ENCODE measurements around the gene GATM. TPM values are rescaled to one million over a fixed set of nuclear protein-coding genes. Genes with fewer than 3 reads are reported as not detected.
"Not testable (repeated sequence)": the region's sequence is repeated elsewhere in the genome, so short reads cannot be mapped to it uniquely, and the experiment has no call there.

GATM gene
- total RNA-seq, 1 donor from 2014 or later: 3.5 TPM

- Mint-ChIP-seq H3K27me3 (ENCODE audit: unreplicated experiment) (peaks cover 7% of the 10 kb centered on the region), H3K4me1 (ENCODE audit: unreplicated experiment) (no peaks in the 10 kb centered on the region)
Measured at GRCh38 chr15:45314960-45315359, 63.4 kb downstream of the GATM start.

DNA sequence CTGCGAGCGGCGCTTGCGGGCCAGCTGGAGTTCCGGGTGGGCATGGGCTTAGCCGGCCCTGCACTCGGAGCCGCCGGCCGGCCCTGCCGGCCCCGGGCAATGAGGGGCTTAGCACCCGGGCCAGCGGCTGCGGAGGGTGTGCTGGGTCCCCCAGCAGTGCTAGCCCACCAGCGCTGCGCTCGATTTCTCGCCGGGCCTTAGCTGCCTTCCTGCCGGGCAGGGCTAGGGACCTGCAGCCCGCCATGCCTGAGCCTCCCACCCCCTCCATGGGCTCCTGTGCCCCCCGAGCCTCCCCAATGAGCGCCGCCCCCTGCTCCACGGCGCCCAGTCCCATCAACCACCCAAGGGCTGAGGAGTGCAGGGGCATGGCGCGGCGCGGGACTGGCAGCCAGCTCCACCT lies 64.2 kb downstream of the GATM start:
- H3K36me3 Mint-ChIP-seq (ENCODE audit: low read depth, unreplicated experiment); H3K27ac Mint-ChIP-seq (ENCODE audit: unreplicated experiment); DNase-seq (ENCODE audit: low spot score); H3K9me3 Mint-ChIP-seq (ENCODE audit: unreplicated experiment); H3K27me3 Mint-ChIP-seq (ENCODE audit: unreplicated experiment); H3K4me1 Mint-ChIP-seq (ENCODE audit: unreplicated experiment); H3K4me3 Mint-ChIP-seq (ENCODE audit: unreplicated experiment): not testable (repeated sequence)

More at GRCh38 chr15:45314960-45315359, 63.4 kb downstream of the GATM start:
- Mint-ChIP-seq H3K4me3 (ENCODE audit: unreplicated experiment) (no peak overlapping the region), H3K27ac (ENCODE audit: unreplicated experiment) (no peak overlapping the region), H3K9me3 (ENCODE audit: unreplicated experiment) (no peaks in the 10 kb centered on the region), H3K36me3 (ENCODE audit: low read depth, unreplicated experiment) (no peaks in the 10 kb centered on the region)
- TF ChIP-seq, protein P1, sequence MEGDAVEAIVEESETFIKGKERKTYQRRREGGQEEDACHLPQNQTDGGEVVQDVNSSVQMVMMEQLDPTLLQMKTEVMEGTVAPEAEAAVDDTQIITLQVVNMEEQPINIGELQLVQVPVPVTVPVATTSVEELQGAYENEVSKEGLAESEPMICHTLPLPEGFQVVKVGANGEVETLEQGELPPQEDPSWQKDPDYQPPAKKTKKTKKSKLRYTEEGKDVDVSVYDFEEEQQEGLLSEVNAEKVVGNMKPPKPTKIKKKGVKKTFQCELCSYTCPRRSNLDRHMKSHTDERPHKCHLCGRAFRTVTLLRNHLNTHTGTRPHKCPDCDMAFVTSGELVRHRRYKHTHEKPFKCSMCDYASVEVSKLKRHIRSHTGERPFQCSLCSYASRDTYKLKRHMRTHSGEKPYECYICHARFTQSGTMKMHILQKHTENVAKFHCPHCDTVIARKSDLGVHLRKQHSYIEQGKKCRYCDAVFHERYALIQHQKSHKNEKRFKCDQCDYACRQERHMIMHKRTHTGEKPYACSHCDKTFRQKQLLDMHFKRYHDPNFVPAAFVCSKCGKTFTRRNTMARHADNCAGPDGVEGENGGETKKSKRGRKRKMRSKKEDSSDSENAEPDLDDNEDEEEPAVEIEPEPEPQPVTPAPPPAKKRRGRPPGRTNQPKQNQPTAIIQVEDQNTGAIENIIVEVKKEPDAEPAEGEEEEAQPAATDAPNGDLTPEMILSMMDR (IDR thresholded peaks at IDR 0.05; ENCODE audit: unreplicated experiment): no peak
- peak; percentile 5 for DNase-seq (ENCODE audit: low spot score)

Other genes with a start within 250 kb of the GATM start
- gene DUOXA1, start 248.7 kb downstream of the GATM start, total RNA-seq (ENCODE audit: unreplicated experiment): 1.9 TPM
- gene DUOX1, start 248.6 kb downstream of the GATM start, total RNA-seq (ENCODE audit: unreplicated experiment): not detected
- 23.0 TPM for gene SHF, start 190.6 kb downstream of the GATM start, total RNA-seq (ENCODE audit: unreplicated experiment)
- not detected for gene SLC28A2, start 126.3 kb downstream of the GATM start, total RNA-seq (ENCODE audit: unreplicated experiment)
- 0.64 TPM for gene SLC30A4, start 144.2 kb upstream of the GATM start, total RNA-seq (ENCODE audit: unreplicated experiment)
- gene BLOC1S6, start 208.8 kb upstream of the GATM start, total RNA-seq (ENCODE audit: unreplicated experiment): 30.1 TPM